IMR-90 (cell line): ENCODE data around the gene ZNF521.

ENCODE experiments used
- BHLHE40 ChIP-seq: fragments of 150-350 bp; IDR thresholded peaks from 2 replicates; pipeline ENCODE4 v1.6.1; 2016; ENCODE audit warnings: mild to moderate bottlenecking, low read depth, low read length
- CEBPB ChIP-seq: IDR thresholded peaks from 2 replicates; pipeline ENCODE4 v1.6.1; 2012; ENCODE audit warnings: low read depth, low read length, improper control_type of control experiment
- POLR2A ChIP-seq: IDR thresholded peaks from 2 replicates; pipeline ENCODE4 v1.6.1; 2012; ENCODE audit warnings: mild to moderate bottlenecking, low read depth, low read length
- TF ChIP-seq, protein P1 (sequence below): conservative IDR thresholded peaks from 2 replicates; pipeline ENCODE4 v1.5.1; 2012; ENCODE audit warnings: mild to moderate bottlenecking, low read depth, low read length, improper control_type of control experiment
- TF ChIP-seq, protein P2 (sequence below): fragments of 150-350 bp; IDR thresholded peaks from 2 replicates; pipeline ENCODE4 v1.6.1; 2017; ENCODE audit warnings: mild to moderate bottlenecking, antibody characterized with exemption, low read length, low read depth

DNA sequence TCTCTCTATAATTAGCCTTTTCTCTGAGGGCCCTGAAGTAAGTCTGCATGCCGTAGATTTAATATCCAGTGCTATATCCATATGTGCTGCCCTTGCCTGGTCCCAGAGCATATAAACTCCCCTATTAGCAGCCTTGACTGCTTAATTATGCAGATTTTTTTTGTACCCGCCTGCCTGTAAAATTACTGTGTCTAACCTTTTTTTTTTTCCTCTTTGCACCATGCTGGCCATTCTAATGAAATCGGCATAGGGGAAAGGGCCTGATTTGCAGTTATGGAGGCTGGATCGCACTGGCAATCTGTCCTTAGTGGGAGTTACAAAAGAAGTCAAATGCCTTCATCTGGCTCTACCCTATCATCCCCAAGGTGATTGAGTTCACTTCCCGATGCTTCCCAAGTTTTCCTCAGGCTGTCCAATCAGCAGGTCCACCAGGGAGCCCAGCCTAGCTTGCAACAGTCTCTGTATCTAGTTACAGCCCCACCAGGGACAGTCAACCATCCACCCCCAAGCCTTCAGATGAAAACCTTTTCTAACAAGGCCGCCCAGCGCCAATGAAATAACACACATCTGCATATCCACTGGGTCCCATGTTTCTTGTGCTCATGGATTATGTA is 239.0 kb downstream of the ZNF521 start:
- TF ChIP-seq, protein P1, sequence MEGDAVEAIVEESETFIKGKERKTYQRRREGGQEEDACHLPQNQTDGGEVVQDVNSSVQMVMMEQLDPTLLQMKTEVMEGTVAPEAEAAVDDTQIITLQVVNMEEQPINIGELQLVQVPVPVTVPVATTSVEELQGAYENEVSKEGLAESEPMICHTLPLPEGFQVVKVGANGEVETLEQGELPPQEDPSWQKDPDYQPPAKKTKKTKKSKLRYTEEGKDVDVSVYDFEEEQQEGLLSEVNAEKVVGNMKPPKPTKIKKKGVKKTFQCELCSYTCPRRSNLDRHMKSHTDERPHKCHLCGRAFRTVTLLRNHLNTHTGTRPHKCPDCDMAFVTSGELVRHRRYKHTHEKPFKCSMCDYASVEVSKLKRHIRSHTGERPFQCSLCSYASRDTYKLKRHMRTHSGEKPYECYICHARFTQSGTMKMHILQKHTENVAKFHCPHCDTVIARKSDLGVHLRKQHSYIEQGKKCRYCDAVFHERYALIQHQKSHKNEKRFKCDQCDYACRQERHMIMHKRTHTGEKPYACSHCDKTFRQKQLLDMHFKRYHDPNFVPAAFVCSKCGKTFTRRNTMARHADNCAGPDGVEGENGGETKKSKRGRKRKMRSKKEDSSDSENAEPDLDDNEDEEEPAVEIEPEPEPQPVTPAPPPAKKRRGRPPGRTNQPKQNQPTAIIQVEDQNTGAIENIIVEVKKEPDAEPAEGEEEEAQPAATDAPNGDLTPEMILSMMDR: no peak
- TF ChIP-seq POLR2A (no peak), CEBPB (no peak), BHLHE40 (no peak)
- TF ChIP-seq, protein P2, sequence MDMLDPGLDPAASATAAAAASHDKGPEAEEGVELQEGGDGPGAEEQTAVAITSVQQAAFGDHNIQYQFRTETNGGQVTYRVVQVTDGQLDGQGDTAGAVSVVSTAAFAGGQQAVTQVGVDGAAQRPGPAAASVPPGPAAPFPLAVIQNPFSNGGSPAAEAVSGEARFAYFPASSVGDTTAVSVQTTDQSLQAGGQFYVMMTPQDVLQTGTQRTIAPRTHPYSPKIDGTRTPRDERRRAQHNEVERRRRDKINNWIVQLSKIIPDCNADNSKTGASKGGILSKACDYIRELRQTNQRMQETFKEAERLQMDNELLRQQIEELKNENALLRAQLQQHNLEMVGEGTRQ: no peak
